HCT116 (cell line): ENCODE results near the gene SLC26A2. TPM values are rescaled to one million over a fixed set of nuclear protein-coding genes. Genes with fewer than 3 reads are reported as not detected.

Source experiments
- ATAC-seq: fragments of 200-7000 bp; cut with Tn5 transposase; 2 replicates; pipeline ENCODE4 v1.9.1; 2020; ENCODE audit warnings: mild to moderate bottlenecking, moderate library complexity
- BruUV-seq: library from RNA; stranded (reverse); fragments of 400-500 nt; replicated peaks from 2 replicates; lab custom pipeline; 2021; lab: Mats Ljungman, UMichigan
- CTCF ChIA-PET: fragments of 300-600 bp; sonication (Branson Sonifier 250); formaldehyde crosslinking; loops from one replicate; lab custom pipeline; 2021; ENCODE audit warnings: antibody characterized with exemption; lab: Charles Lee
- POLR2A ChIA-PET: fragments of 300-600, 350-600 bp; sonication (Branson Sonifier 250); formaldehyde crosslinking; loops from one replicate; lab custom pipeline; 2021; ENCODE audit warnings: antibody characterized with exemption; lab: Charles Lee
- RAD21 ChIA-PET, 2 experiments: fragments of 300-600 bp; sonication (Branson Sonifier 250); formaldehyde crosslinking; loops; one replicate each; lab custom pipeline; 2023; ENCODE audit warnings: low total read pairs in 2 of 2; ENCODE audit not compliant: uncharacterized antibody in 2 of 2, unreplicated experiment in 2 of 2, low non-redundant PET in 1 of 2; lab: Charles Lee
- DNase-seq: peaks from one replicate; pipeline ENCODE4 v3.0.0-alpha.2; 2010; ENCODE audit warnings: low read depth, low spot score
- H2AFZ ChIP-seq: fragments of 200-600 bp; shearing (Covaris generic), sonication (generic); 2 replicates; pipeline ENCODE4 v1.6.1; 2017; ENCODE audit warnings: low read depth, mixed run types, mixed read lengths, antibody characterized with exemption, low read length; ENCODE audit not compliant: poor library complexity, severe bottlenecking
- H3K27ac ChIP-seq: 2 replicates; pipeline ENCODE4 v1.5.1; 2012; ENCODE audit warnings: low read depth, low read length
- H3K27me3 ChIP-seq: fragments of 200-600 bp; sonication (generic); 2 replicates; pipeline ENCODE4 v1.6.1; 2016; ENCODE audit warnings: mixed run types, low read length, mixed read lengths; ENCODE audit not compliant: insufficient read depth
- H3K36me3 ChIP-seq, 2 experiments: fragments of 200-500 bp in 1 of 2; fragments of 200-600 bp in 1 of 2; sonication (Bioruptor generic) in 1 of 2; sonication (generic) in 1 of 2; 2 replicates each; pipeline versions ENCODE4 v1.5.1 to v1.6.1; 2014 to 2016; ENCODE audit warnings: low read length in 2 of 2, inconsistent platforms in 1 of 2, mixed read lengths in 1 of 2, mixed run types in 1 of 2; ENCODE audit not compliant: insufficient read depth in 2 of 2, control insufficient read depth in 1 of 2
- H3K4me1 ChIP-seq, 2 experiments: fragments of 200-600 bp in 1 of 2; sonication (generic) in 1 of 2; 2 replicates each; pipeline versions ENCODE4 v1.5.1 to v1.6.1; 2012 to 2017; ENCODE audit warnings: low read length in 2 of 2, inconsistent platforms in 1 of 2, mild to moderate bottlenecking in 1 of 2, mixed read lengths in 1 of 2, mixed run types in 1 of 2, moderate library complexity in 1 of 2; ENCODE audit not compliant: insufficient read depth in 2 of 2, control insufficient read depth in 1 of 2
- H3K4me2 ChIP-seq: fragments of 200-600 bp; sonication (generic); 2 replicates; pipeline ENCODE4 v1.6.1; 2017; ENCODE audit warnings: mixed run types, low read length, mixed read lengths
- H3K4me3 ChIP-seq, 2 experiments: fragments of 200-600 bp in 1 of 2; sonication (generic) in 1 of 2; replicated peaks in 1 of 2; 2 replicates each; pipeline ENCODE4 v1.5.1; 2011 to 2016; ENCODE audit warnings: low read length in 2 of 2, control low read depth in 1 of 2, low read depth in 1 of 2, mild to moderate bottlenecking in 1 of 2, mixed read lengths in 1 of 2, mixed run types in 1 of 2
- H3K79me2 ChIP-seq: fragments of 200-600 bp; sonication (generic); 2 replicates; pipeline ENCODE4 v1.6.1; 2017; ENCODE audit warnings: mild to moderate bottlenecking, mixed run types, low read length, moderate library complexity, mixed read lengths; ENCODE audit not compliant: insufficient read depth
- H3K9ac ChIP-seq: fragments of 200-600 bp; sonication (generic); 2 replicates; pipeline ENCODE4 v1.6.1; 2016; ENCODE audit warnings: low read length, mixed read lengths
- H3K9me2 ChIP-seq: fragments of 200-600 bp; sonication (generic), shearing (Covaris generic); 2 replicates; pipeline ENCODE4 v1.6.1; 2017; ENCODE audit warnings: mixed run types, mild to moderate bottlenecking, moderate library complexity; ENCODE audit not compliant: insufficient read depth
- H3K9me3 ChIP-seq, 2 experiments: fragments of 200-500 bp in 1 of 2; fragments of 200-600 bp in 1 of 2; sonication (Bioruptor generic) in 1 of 2; sonication (generic) in 1 of 2; 2 replicates each; pipeline ENCODE4 v1.6.1; 2014 to 2017; ENCODE audit warnings: low read length in 2 of 2, mixed read lengths in 2 of 2, inconsistent platforms in 1 of 2, low read depth in 1 of 2, mild to moderate bottlenecking in 1 of 2, mixed run types in 1 of 2, moderate library complexity in 1 of 2; ENCODE audit not compliant: control insufficient read depth in 1 of 2, insufficient read depth in 1 of 2
- H4K20me1 ChIP-seq: fragments of 200-600 bp; sonication (generic), shearing (Covaris generic); 2 replicates; pipeline ENCODE4 v1.6.1; 2017; ENCODE audit warnings: mixed run types, mild to moderate bottlenecking, moderate library complexity; ENCODE audit not compliant: insufficient read depth
- ELF1 ChIP-seq: IDR thresholded peaks from 2 replicates; pipeline ENCODE4 v1.6.1; 2012; ENCODE audit warnings: low read depth, borderline replicate concordance
- EZH2 ChIP-seq: fragments of 200-600 bp; sonication (generic); IDR thresholded peaks from 2 replicates; pipeline ENCODE4 v1.6.1; 2017; ENCODE audit warnings: antibody characterized with exemption, mixed run types
- EZH2phosphoT487 ChIP-seq: fragments of 200-600 bp; IDR thresholded peaks from 2 replicates; pipeline ENCODE4 v1.6.1; 2018; ENCODE audit warnings: antibody characterized with exemption, borderline replicate concordance
- POLR2AphosphoS5 ChIP-seq: IDR thresholded peaks from 2 replicates; pipeline ENCODE4 v1.6.1; 2011; ENCODE audit warnings: mild to moderate bottlenecking, low read depth, low read length, moderate library complexity
- YY1 ChIP-seq: IDR thresholded peaks from 2 replicates; pipeline ENCODE4 v1.6.1; 2011; ENCODE audit warnings: low read length, low read depth, moderate library complexity, mild to moderate bottlenecking; ENCODE audit not compliant: insufficient replicate concordance; ENCODE audit errors: extremely low read depth
- ZFX ChIP-seq: fragments of 450-650 bp; IDR thresholded peaks from 2 replicates; pipeline ENCODE4 v1.6.1; 2017
- ZNF274 ChIP-seq: fragments of 200-500 bp; sonication (Bioruptor generic); IDR thresholded peaks from 2 replicates; pipeline ENCODE4 v1.6.1; 2014; ENCODE audit warnings: mild to moderate bottlenecking, low read depth, low read length, inconsistent platforms
- intact Hi-C: fragments of 100-400 bp; cut with micrococcal nuclease; formaldehyde crosslinking; loops from 2 replicates; pipeline ENCODE4 v1.10.0; 2022
- total RNA-seq: library from RNA; stranded (reverse); gene quantifications from one replicate; pipeline ENCODE4 v1.2.1, GENCODE V29; 2021; ENCODE audit not compliant: unreplicated experiment
- TF ChIP-seq, protein P1 (sequence below): IDR thresholded peaks from 2 replicates; pipeline ENCODE4 v1.6.1; 2012

SLC26A2 gene
- total RNA-seq, 1 experiment from 2014 or later: 7.8 TPM

DNA sequence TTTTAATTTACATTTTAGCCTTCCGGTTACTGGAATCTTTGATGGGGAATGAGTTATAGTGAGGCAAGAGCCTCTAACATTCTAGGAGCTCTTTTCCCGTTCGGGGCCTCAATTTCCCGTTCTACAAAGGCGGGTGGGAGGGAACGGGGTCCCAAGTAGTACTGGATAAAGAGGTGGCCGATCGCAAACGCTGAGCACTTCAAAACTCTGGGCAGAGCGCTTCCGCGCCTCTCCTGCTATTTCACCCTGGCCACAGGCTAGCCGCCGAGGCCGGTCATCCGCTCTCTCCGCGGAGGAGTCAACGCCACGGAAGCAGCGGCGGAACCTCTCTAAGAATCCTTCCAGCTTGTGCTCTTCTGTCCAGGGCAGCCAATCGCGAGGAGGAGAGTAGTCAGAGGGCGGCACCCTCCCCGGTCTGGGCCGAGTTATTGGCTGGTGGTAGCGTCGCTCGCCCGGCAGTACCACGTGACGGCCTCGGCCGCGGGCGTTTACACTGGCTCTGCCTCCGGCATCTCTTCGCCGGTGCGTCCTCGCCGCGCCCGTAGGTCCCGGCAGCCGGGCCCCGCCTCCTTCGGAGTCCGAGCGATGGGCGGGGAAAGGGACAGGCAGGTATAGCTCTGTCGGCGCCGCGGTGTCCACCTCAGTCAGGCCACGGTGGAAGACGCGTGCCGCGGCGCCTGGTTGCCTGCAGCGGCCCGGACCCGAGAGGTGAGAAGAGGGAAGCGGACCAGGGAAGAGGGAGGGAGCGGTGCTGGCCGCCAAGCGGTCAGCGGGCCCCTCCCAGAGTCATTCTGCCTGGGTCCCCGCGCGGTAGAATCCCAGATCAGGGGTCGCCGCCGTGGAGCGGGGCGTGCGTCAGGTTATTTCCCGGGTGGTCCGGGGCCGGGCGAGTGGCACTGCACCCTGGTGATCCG, at the start of gene SLC26A2 (continued):
- TF ChIP-seq ELF1: no peak
- no peak for TF ChIP-seq EZH2
- TF ChIP-seq POLR2AphosphoS5: peak; percentile 99
- no peak for TF ChIP-seq EZH2phosphoT487
- TF ChIP-seq, protein P1, sequence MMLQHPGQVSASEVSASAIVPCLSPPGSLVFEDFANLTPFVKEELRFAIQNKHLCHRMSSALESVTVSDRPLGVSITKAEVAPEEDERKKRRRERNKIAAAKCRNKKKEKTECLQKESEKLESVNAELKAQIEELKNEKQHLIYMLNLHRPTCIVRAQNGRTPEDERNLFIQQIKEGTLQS: no peak
- peak; percentile 35; the same call in 1 of the 2 replicates for TF ChIP-seq ZFX
- no peak for TF ChIP-seq ZNF274
- TF ChIP-seq, all 23 proteins: peak for 8

DNA sequence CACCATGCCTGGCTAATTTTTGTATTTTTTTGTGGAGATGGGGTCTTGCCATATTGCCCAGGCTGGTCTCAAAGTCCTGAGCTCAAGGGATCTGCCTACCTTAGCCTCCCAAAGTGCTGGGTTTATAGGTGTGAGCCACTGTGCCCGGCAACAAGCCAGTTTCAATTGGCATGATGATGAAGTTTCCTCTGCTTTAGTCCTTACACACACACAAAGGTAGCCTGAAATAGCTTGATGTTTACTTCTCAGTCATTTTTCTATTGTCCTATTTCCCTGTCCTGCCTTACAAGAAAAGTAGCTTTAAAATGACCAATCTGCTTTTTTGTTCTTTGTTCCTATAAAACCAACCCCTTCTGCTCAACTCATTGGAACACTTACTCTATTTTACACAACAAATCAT, 49.5 kb upstream of the SLC26A2 start:
- ATAC-seq (no peak), DNase-seq (no peak)
- intact Hi-C loops: no loop called here
- Histone ChIP-seq H3K27ac (no peak overlapping the region), H3K9me2 (no peaks in the 10 kb centered on the region), H3K4me1 (no peaks in the 10 kb centered on the region), H2AFZ (no peak overlapping the region), H3K4me2 (no peak overlapping the region), H3K27me3 (peaks cover 10% of the 10 kb centered on the region; the same call in 1 of the 2 replicates), H4K20me1 (no peaks in the 10 kb centered on the region), H3K79me2 (no peaks in the 10 kb centered on the region), H3K36me3 (no peaks in the 10 kb centered on the region), H3K4me3 (no peak overlapping the region), H3K9me3 (no peaks in the 10 kb centered on the region), H3K9ac (no peak overlapping the region)
- no peak for TF ChIP-seq YY1
- POLR2A ChIA-PET: no interaction called here
- no TSS peak for BruUV-seq
- CTCF ChIA-PET: no interaction called here
- RAD21 ChIA-PET: no interaction called here
